Kidney epithelial cell (primary cell): ENCODE results near the gene ZFHX3. TPM values are rescaled to one million over a fixed set of nuclear protein-coding genes. Genes with fewer than 3 reads are reported as not detected.

ENCODE experiments used
- DNase-seq: peaks from one replicate; pipeline ENCODE4 v3.0.0-alpha.2; 2010; ENCODE audit warnings: low read depth
- H3K27me3 ChIP-seq: 2 replicates; pipeline ENCODE4 v1.6.0; 2011; ENCODE audit warnings: low read length; ENCODE audit not compliant: control insufficient read depth, insufficient read depth
- H3K36me3 ChIP-seq: 2 replicates; pipeline ENCODE4 v1.5.1; 2011; ENCODE audit warnings: low read length; ENCODE audit not compliant: control insufficient read depth, insufficient read depth
- H3K4me3 ChIP-seq: 2 replicates; pipeline ENCODE4 v1.5.1; 2011; ENCODE audit warnings: low read depth, mild to moderate bottlenecking, control low read depth, low read length
- CTCF ChIP-seq: IDR thresholded peaks from 2 replicates; pipeline ENCODE4 v1.5.1; 2011; ENCODE audit warnings: mild to moderate bottlenecking, moderate library complexity, low read length, control low read depth, inconsistent platforms; ENCODE audit not compliant: insufficient read depth, poor library complexity, severe bottlenecking
- total RNA-seq: library from RNA; depleted of rRNA; stranded (reverse); fragments of >200 nt; gene quantifications from 2 replicates; pipeline ENCODE4 v1.2.3, GENCODE V29; 2015

Gene ZFHX3
- total RNA-seq, 1 donor from 2014 or later = 19.9 TPM

- H3K27me3 ChIP-seq = no peaks in the 10 kb centered on the region
- DNase-seq = no peak
- H3K36me3 ChIP-seq = peaks cover 1% of the 10 kb centered on the region
- no peak for TF ChIP-seq CTCF
- H3K4me3 ChIP-seq = no peak overlapping the region
Observed at GRCh38 chr16:72891291-72892227, 156.4 kb downstream of the ZFHX3 start.

GRCh38 chr16:72890587-72890986 is 157.3 kb downstream of the ZFHX3 start:
- H3K4me3 ChIP-seq = no peak overlapping the region
- DNase-seq = no peak
- peaks cover 1% of the 10 kb centered on the region for H3K36me3 ChIP-seq
- TF ChIP-seq CTCF = no peak
- H3K27me3 ChIP-seq = no peaks in the 10 kb centered on the region

GRCh38 chr16:72889616-72890582 is 158.0 kb downstream of the ZFHX3 start:
- Histone ChIP-seq H3K27me3 (no peaks in the 10 kb centered on the region), H3K4me3 (no peak overlapping the region), H3K36me3 (peaks cover 1% of the 10 kb centered on the region)
- DNase-seq = no peak
- no peak for TF ChIP-seq CTCF

GRCh38 chr16:72887537-72887936 is 160.4 kb downstream of the ZFHX3 start:
- Histone ChIP-seq H3K36me3 (peaks cover 1% of the 10 kb centered on the region), H3K4me3 (no peak overlapping the region), H3K27me3 (no peaks in the 10 kb centered on the region)
- no peak for TF ChIP-seq CTCF
- no peak for DNase-seq

GRCh38 chr16:72886346-72886974 is 161.5 kb downstream of the ZFHX3 start:
- TF ChIP-seq CTCF = no peak
- Histone ChIP-seq H3K27me3 (no peaks in the 10 kb centered on the region), H3K4me3 (no peak overlapping the region), H3K36me3 (peaks cover 1% of the 10 kb centered on the region)
- DNase-seq = no peak
